Measurements from ENCODE around the gene DGKD.
"Not testable (repeated sequence)": the region's sequence is repeated elsewhere in the genome, so short reads cannot be mapped to it uniquely, and the experiment has no call there.

The DGKD gene

DNA sequence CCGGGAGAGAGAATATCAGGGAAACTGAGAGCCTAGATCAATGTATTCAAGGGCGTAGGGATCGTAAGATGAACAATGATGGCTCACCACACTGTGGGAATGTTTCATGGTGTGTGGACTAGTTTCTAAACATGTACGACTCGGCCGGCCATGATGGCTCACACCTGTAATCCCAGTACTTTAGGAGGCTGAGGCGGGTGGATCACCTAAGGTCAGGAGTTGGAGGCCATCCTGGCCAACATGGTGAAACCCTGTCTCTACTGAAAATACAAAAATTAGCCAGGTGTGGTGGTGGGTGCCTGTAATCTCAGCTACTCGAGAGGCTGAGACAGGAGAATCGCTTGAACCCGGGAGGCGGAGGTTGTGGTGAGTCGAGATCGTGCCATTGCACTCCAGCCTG lies 18.2 kb upstream of the DGKD start:
- in situ Hi-C loops (cut with MboI; ENCODE audit: low sequenced_read_pairs) = not testable (repeated sequence)

DNA sequence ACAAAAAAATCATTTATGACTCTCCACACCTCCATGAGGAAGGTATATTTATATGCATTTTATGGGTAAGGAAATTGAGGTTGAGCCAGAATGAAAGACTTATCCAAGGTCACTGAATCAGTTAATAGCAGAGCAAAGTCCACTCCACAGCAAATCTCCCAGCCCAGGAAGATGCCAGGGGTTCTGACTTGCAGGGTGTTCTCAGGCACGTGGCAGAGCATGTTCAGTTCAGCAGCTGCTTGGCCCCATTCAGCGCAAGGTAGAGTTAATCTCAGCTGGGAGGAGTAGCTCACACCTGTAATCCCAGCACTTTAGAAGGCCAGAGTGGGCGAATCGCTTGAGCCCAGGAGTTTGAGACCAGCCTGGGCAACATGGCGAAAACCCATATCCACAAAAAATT lies 17.8 kb upstream of the DGKD start:
- in situ Hi-C loops (cut with MboI; ENCODE audit: low sequenced_read_pairs) = no loop called here

DNA sequence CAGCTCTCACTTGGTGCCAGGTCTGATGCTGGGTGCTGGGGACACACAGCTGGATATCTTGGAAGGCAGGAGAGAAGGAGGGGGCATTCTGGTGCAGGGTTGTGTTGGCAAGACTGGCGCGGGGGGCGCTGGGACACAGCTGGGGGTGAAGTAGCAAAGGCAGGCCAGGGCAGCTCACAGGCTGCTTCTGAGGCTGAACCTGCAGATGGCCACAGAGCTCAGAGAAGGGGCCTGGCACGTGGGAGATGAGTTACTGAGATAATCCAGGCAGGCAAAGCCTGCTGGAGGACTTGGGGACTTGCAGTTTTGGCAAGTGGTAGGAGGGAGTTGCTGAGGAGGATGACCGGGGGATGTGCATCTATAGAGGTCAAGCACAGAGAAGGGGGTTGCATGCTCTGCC lies 16.2 kb upstream of the DGKD start:
- in situ Hi-C loops (cut with MboI; ENCODE audit: low sequenced_read_pairs) = no loop called here

GRCh38 chr2:233338812-233339368 lies 15.4 kb upstream of the DGKD start:
- in situ Hi-C loops (cut with MboI; ENCODE audit: low sequenced_read_pairs) = no loop called here

GRCh38 chr2:233339427-233339826 lies 14.9 kb upstream of the DGKD start:
- in situ Hi-C loops (cut with MboI; ENCODE audit: low sequenced_read_pairs) = no loop called here

- in situ Hi-C loops (cut with MboI; ENCODE audit: low sequenced_read_pairs) = no loop called here
Measured at GRCh38 chr2:233341296-233341695, 13.0 kb upstream of the DGKD start.

GRCh38 chr2:233342301-233342700 lies 12.0 kb upstream of the DGKD start:
- in situ Hi-C loops (cut with MboI; ENCODE audit: low sequenced_read_pairs) = no loop called here

GRCh38 chr2:233343171-233343705 lies 11.1 kb upstream of the DGKD start:
- in situ Hi-C loops (cut with MboI; ENCODE audit: low sequenced_read_pairs) = no loop called here

- in situ Hi-C loops (cut with MboI; ENCODE audit: low sequenced_read_pairs) = no loop called here
Measured at GRCh38 chr2:233346376-233346775, 7.9 kb upstream of the DGKD start.

GRCh38 chr2:233346930-233347329 lies 7.4 kb upstream of the DGKD start:
- in situ Hi-C loops (cut with MboI; ENCODE audit: low sequenced_read_pairs) = no loop called here

- in situ Hi-C loops (cut with MboI; ENCODE audit: low sequenced_read_pairs) = no loop called here
Measured at GRCh38 chr2:233349005-233349998, 5.0 kb upstream of the DGKD start.

DNA sequence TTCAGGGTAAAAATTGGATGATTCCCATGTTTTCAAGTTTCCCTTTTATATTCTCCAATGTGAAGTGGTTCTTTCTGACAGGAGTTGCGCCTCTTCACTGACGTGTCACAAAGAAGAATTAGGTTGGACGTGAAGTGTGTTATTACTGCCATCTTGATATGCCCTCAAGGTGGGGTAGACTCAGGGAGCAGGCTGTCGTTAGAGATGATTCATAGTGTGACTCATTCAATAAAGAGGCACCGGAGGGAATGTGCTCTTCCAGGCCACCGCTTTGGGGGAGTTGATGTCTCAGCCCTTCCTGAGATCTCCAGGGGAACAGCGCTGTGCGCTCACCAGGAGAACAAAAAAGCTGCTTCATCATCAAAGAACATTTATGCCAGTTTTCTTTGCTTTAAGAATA lies 3.6 kb upstream of the DGKD start:
- in situ Hi-C loops (cut with MboI; ENCODE audit: low sequenced_read_pairs) = no loop called here

DNA sequence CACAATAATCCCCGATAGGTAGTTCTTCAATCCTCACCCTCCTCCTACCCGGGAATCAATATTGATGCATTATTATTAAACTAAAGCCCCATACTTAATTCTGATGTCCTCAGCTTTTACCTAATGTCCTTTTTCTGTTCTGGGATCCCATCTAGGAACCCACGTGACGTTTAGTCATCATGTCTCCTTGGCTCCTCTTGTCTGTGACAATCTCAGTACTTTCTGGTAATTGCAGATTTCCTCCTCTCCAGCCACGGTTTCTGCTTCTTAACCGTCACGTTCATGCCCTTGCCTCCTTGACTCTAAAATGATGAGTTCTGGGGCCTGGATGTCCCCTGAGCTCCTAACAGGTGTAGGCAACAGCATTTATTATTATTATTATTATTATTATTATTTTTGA lies 2.9 kb upstream of the DGKD start:
- in situ Hi-C loops (cut with MboI; ENCODE audit: low sequenced_read_pairs) = no loop called here

DNA sequence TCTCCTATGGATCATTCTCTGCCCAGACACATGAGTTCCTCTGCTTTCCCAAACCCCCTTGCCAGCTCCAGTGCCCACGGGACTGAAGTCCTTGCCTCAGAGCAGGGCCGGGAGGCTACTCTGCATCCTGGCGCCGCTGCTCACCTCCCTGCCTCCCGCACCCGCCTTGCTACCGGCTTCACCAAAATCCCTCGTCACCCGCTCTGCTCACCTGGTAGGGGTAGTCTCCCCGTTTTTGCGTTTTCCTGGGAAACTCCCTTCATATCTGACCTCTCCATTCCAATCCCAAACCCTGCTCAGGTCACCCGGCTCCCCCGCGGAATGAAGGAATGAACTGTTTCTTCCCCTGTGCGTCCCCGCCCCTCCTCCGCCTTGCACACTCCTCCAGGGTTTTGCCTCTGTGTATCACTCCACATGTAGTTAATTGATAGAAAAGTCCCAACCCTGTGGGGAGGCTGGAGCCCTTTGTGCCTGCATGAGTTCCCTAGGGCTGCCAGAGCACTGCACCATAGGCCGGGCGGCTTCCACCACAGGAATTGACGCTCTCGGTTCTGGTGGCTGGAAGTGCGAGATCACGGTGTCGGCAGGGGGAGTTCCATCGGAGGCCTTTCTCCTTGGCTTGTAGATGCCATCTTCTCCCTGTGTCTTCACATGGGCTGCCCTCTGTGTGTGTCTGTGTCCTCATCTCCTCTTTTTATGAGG lies 2.0 kb upstream of the DGKD start:
- in situ Hi-C loops (cut with MboI; ENCODE audit: low sequenced_read_pairs) = no loop called here

DNA sequence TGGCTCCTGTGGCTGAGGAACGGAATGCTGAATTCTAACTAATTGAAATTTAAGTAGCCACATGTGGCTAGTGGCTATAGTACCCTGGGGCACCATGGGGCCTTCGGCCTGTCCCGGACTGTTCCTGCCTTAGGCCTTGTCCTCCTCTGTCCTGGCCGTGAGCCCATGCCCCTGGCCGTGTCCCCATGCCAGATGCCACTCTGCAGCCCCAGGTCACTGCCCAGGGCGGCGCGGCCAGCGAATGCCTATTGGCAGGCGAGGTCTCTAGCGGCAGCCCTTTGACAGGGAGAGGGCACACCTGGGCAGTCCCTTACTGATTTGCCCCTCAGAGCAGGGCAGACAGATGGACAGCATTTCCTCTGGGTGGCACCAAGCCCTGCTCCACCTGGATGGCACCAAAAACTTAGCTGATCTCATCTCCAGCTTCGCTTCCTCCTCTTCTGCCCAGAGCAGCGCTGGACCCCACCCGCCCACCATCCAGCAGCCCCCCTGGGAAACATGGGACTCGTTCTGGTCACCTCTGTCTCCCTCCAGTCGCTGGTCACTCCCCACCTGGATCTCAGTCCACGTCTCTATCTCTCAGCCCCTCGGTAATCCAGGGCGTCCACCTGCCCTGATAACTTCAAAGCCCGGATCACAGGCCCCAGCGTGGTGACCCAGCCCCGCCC lies 1.1 kb upstream of the DGKD start:
- in situ Hi-C loops (cut with MboI; ENCODE audit: low sequenced_read_pairs) = no loop called here

GRCh38 chr2:233354500-233354924 lies 218 bp downstream of the DGKD start:
- in situ Hi-C loops (cut with MboI; ENCODE audit: low sequenced_read_pairs) = no loop called here

DNA sequence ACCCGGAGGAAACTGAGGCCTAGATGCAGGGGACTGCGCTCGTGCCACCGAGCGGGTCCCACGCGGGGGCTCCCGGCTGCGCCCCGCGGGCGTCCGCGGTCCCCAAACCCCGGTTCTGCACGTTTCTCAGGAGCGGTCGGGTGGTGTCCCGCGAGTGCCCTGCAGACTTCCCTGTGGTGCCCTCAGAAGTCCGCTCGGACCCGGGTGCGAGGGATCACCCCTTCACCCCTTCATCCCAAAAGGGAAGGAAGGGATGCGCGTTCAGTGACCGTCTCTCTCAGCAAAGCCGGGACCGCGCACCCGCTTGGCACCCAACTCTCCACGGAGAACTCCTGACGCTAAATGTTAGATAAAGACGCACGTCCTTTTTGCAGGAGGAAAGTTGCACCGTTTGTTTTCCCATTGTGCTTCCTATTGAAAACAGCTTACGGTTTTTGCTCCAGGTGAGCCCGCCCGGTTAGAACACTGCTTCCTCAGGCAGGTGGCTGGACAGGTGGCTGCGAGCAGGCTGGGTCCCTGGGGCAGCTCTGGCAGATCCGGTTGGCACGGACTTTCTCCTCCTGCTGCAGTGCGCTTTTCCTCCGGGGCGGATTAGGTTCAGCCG lies 779 bp downstream of the DGKD start:
- in situ Hi-C loops (cut with MboI; ENCODE audit: low sequenced_read_pairs) = no loop called here

DNA sequence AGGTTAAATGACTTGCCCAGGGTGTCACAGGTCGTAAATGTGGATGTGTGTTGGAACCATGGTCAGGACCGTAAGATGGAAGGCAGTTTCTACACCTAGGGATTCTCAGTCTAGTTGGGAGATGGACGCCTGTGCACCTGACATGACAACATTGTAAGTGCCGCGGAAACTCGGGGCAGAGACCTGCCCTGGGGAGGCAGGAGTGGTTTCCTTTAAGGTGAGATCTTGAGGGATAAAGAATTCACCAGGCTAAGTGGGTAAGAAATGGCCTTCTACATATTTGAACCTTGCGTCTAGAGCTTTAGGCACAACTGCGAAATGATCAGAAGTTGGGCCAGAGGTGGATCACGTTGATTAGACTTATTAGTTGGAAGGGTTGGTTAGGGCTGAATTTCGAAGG lies 1.6 kb downstream of the DGKD start:
- in situ Hi-C loops (cut with MboI; ENCODE audit: low sequenced_read_pairs) = no loop called here

- in situ Hi-C loops (cut with MboI; ENCODE audit: low sequenced_read_pairs) = no loop called here
Measured at GRCh38 chr2:233356546-233357308, 2.4 kb downstream of the DGKD start.

- in situ Hi-C loops (cut with MboI; ENCODE audit: low sequenced_read_pairs) = no loop called here
Measured at GRCh38 chr2:233358335-233358734, 4.0 kb downstream of the DGKD start.
